ENCODE data around the gene ZSWIM5.

ZSWIM5 gene

DNA sequence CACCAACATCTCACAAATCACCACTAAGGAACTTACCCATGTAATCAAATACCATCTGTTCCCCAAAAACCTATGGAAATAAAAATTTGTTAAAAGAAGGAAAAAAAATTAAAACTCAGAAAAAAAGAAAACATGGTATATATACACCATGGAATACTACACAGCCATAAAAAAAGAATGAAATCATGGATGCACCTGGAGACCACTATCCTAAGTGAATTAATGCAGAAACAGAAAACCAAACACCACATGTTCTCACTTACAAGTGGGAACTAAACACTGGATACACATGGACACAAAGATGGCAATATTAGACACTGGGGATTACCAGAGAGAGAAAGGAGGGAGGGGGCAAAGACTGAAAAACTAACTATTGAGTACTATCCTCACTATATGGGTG, 50.4 kb downstream of the ZSWIM5 start:
- TF ChIP-seq, protein P1, sequence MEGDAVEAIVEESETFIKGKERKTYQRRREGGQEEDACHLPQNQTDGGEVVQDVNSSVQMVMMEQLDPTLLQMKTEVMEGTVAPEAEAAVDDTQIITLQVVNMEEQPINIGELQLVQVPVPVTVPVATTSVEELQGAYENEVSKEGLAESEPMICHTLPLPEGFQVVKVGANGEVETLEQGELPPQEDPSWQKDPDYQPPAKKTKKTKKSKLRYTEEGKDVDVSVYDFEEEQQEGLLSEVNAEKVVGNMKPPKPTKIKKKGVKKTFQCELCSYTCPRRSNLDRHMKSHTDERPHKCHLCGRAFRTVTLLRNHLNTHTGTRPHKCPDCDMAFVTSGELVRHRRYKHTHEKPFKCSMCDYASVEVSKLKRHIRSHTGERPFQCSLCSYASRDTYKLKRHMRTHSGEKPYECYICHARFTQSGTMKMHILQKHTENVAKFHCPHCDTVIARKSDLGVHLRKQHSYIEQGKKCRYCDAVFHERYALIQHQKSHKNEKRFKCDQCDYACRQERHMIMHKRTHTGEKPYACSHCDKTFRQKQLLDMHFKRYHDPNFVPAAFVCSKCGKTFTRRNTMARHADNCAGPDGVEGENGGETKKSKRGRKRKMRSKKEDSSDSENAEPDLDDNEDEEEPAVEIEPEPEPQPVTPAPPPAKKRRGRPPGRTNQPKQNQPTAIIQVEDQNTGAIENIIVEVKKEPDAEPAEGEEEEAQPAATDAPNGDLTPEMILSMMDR (IDR thresholded peaks at IDR 0.05; ENCODE audit: low read depth, low read length, missing control alignments) = no peak
- DNase-seq (ENCODE audit: low read depth) = no peak
- H3K4me3 ChIP-seq (ENCODE audit: low read depth, low read length) = no peak overlapping the region

DNA sequence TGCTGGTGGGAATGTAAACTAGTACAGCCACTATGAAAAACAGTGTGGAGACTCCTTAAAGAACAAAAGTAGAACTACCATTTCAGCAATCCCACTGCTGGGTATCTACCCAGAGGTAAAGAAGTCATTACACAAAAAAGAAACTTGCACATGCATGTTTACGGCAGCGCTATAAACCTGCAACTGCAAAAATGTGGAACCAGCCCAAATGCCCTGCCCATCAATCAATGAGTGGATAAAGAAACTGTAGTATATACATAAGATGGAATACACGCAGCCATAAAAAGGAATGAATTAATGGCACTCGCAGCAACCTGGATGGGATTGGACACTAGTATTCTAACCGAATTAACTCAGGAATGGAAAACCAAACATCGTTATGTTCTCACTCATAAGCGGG, 51.0 kb downstream of the ZSWIM5 start:
- DNase-seq (ENCODE audit: low read depth) = no peak
- TF ChIP-seq, protein P1 (IDR thresholded peaks at IDR 0.05; ENCODE audit: low read depth, low read length, missing control alignments) = no peak
- H3K4me3 ChIP-seq (ENCODE audit: low read depth, low read length) = no peak overlapping the region

DNA sequence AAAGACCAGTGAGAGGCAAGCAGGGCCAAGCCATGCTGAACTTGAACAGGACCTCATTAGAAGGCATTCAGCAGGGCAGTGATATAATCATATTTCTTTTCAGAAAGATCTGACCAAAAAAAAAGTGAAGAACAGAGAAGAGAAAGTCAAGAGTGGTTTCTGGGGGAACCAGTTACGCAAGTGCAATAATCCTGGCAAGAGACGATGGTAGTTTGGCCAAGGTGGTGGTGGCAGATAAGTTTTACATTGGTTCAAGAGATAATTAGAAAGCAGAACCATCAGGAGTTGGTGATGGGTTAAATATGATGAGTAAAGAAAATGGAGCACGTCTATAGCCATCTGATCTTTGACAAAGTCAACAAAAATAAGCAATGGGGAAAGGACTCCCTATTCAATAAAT, 54.3 kb downstream of the ZSWIM5 start:
- no peak for DNase-seq (ENCODE audit: low read depth)
- H3K4me3 ChIP-seq (ENCODE audit: low read depth, low read length) = no peak overlapping the region
- TF ChIP-seq, protein P1 (IDR thresholded peaks at IDR 0.05; ENCODE audit: low read depth, low read length, missing control alignments) = no peak

DNA sequence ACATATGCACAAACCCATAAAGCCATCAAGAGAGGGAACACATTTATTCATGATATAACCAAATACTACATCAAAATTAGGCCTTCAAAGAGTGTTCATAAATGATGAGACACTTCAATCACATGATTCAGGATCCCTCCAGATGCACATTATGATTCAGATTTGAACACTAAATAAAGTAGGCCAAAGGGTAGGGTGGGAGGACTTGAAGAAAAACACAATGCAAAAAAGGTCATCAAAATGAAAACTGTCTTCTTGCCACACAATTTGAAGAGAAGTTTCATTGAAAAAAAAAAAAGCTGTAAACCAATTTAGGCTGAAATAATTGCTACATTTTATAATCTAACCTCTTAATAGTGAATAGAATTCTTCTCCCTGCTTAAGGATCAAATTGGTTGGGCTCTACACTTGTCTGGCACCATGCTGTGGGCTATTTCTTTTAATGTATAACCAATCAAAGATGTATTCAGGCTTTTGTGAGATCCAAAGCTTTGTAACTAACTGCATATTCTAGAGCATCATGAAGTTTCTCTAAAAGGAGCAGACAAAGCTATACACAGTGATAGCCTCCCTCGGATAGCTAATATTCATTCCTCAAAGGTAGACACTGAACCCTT, 58.1 kb downstream of the ZSWIM5 start:
- DNase-seq (ENCODE audit: low read depth) = no peak
- TF ChIP-seq, protein P1 (IDR thresholded peaks at IDR 0.05; ENCODE audit: low read depth, low read length, missing control alignments) = no peak
- H3K4me3 ChIP-seq (ENCODE audit: low read depth, low read length) = no peak overlapping the region

DNA sequence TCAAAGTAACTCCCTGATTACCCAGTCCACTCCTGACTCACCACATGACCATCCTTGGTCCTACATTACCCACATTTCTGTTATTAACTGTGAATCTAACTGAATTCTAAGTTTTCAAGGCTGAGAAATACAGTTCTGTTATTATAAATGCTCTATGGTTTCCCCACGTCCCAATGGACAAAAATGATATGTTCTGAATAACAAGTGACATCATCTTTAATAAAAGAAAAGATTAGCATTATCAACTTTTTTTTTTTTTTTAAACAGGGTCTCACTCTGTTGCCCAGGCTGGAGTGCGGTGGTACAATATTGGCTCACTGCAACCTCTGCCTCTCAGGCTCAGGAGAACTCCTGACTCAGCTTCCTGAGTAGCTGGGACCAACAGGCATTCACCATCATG, 59.6 kb downstream of the ZSWIM5 start:
- TF ChIP-seq, protein P1 (IDR thresholded peaks at IDR 0.05; ENCODE audit: low read depth, low read length, missing control alignments) = no peak
- DNase-seq (ENCODE audit: low read depth) = no peak
- no peak overlapping the region for H3K4me3 ChIP-seq (ENCODE audit: low read depth, low read length)

DNA sequence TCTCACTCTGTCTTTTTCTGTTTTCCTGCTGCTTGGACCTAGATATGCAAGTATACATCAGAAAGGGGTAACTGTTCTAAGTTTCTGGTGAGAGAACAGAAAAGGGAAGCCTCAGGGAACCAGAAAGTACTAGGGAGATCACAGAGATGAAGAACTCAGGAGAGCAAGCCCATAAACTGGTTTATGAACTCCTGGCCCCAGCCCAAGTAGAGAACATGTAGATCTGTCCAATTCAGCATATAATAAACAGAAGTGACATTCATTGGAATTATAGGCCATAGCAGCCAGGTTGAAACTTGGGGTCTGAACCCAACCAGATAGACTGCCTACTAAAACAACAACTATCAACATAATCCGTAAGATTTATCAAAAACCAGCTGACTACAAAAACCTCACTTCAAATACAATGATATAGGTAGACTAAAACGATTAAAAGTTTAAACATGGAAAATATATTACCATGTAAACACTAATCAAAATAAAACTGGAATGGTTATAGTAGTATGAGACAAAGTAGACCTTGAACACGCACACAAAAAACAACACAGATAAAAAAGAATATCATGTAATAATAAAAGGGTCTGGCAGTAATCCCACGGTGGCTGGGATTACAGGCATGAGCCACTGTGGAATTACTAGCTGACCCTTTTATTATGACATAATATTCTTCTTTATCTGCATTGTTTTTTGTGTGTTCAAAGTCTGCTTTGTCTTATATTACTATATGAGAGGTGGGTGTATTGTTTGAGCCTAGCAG, 65.0 kb downstream of the ZSWIM5 start:
- no peak overlapping the region for H3K4me3 ChIP-seq (ENCODE audit: low read depth, low read length)
- TF ChIP-seq, protein P1 (IDR thresholded peaks at IDR 0.05; ENCODE audit: low read depth, low read length, missing control alignments) = no peak
- DNase-seq (ENCODE audit: low read depth) = no peak

DNA sequence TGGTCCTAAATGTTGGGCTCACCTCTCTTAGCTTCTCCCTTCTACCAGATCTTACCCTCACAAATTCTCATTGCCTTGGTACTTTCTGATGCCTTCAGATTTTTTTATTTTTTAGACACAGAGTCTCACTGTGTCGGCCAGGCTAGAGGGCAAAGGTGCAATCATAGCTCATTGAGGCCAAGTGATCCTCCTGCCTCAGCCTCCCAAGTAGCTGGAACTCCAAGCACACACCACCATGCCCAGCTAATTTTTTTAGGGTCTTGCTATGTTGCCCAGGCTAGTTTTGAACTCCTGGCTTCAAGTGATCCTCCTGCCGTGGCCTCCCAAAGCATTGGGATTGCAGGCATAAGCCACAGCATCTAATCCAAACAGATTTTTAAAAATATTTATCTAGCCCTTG, 69.4 kb downstream of the ZSWIM5 start:
- TF ChIP-seq, protein P1 (IDR thresholded peaks at IDR 0.05; ENCODE audit: low read depth, low read length, missing control alignments) = no peak
- no peak for DNase-seq (ENCODE audit: low read depth)
- H3K4me3 ChIP-seq (ENCODE audit: low read depth, low read length) = no peak overlapping the region
